ENCODE data around the gene GBGT1. TPM values are rescaled to one million over a fixed set of nuclear protein-coding genes. Genes with fewer than 3 reads are reported as not detected.

GBGT1 gene
- total RNA-seq, 1 donor = 4.7 TPM

- DNase-seq (ENCODE audit: low read depth) = no peak
- no peak for TF ChIP-seq CTCF (IDR thresholded peaks at IDR 0.05; ENCODE audit: insufficient read depth, low read depth, low read length)
- H3K4me3 ChIP-seq (ENCODE audit: low read depth, low read length) = no peak overlapping the region
These were observed 30.9 kb upstream of the GBGT1 start for GRCh38 chr9:133194597-133194996.

- TF ChIP-seq CTCF (IDR thresholded peaks at IDR 0.05; ENCODE audit: insufficient read depth, low read depth, low read length) = no peak
- DNase-seq (ENCODE audit: low read depth) = no peak
- H3K4me3 ChIP-seq (ENCODE audit: low read depth, low read length) = no peak overlapping the region
These were observed 28.3 kb upstream of the GBGT1 start for GRCh38 chr9:133191989-133192388.

- DNase-seq (ENCODE audit: low read depth) = no peak
- TF ChIP-seq CTCF (IDR thresholded peaks at IDR 0.05; ENCODE audit: insufficient read depth, low read depth, low read length) = no peak
- H3K4me3 ChIP-seq (ENCODE audit: low read depth, low read length) = no peak overlapping the region
These were observed 26.1 kb upstream of the GBGT1 start for GRCh38 chr9:133189826-133190225.

- H3K4me3 ChIP-seq (ENCODE audit: low read depth, low read length) = no peak overlapping the region
- DNase-seq (ENCODE audit: low read depth) = no peak
- no peak for TF ChIP-seq CTCF (IDR thresholded peaks at IDR 0.05; ENCODE audit: insufficient read depth, low read depth, low read length)
These were observed 25.1 kb upstream of the GBGT1 start for GRCh38 chr9:133188843-133189180.

- H3K4me3 ChIP-seq (ENCODE audit: low read depth, low read length) = no peak overlapping the region
- TF ChIP-seq CTCF (IDR thresholded peaks at IDR 0.05; ENCODE audit: insufficient read depth, low read depth, low read length) = peak; percentile 26
- DNase-seq (ENCODE audit: low read depth) = no peak
These were observed 24.5 kb upstream of the GBGT1 start for GRCh38 chr9:133188006-133188842.

- H3K4me3 ChIP-seq (ENCODE audit: low read depth, low read length) = no peak overlapping the region
- TF ChIP-seq CTCF (IDR thresholded peaks at IDR 0.05; ENCODE audit: insufficient read depth, low read depth, low read length) = no peak
- no peak for DNase-seq (ENCODE audit: low read depth)
These were observed 23.9 kb upstream of the GBGT1 start for GRCh38 chr9:133187561-133188005.

GRCh38 chr9:133186736-133187135 lies 23.0 kb upstream of the GBGT1 start:
- no peak for TF ChIP-seq CTCF (IDR thresholded peaks at IDR 0.05; ENCODE audit: insufficient read depth, low read depth, low read length)
- no peak overlapping the region for H3K4me3 ChIP-seq (ENCODE audit: low read depth, low read length)
- DNase-seq (ENCODE audit: low read depth) = no peak

Data from fibroblast of villous mesenchyme (primary cell).